ENCODE measurements around the gene IL16.

GRCh38 chr15:81339321-81339720, 142.6 kb downstream of the IL16 start:
- TF ChIP-seq CTCF (IDR thresholded peaks at IDR 0.05; ENCODE audit: insufficient read depth, low read length, poor library complexity, severe bottlenecking) (no peak), EZH2phosphoT487 (conservative IDR thresholded peaks at IDR 0.05; ENCODE audit: low read length) (no peak)

All from SU-DHL-6 (cell line).